ENCODE measurements around the gene TNFAIP8L2.

DNA sequence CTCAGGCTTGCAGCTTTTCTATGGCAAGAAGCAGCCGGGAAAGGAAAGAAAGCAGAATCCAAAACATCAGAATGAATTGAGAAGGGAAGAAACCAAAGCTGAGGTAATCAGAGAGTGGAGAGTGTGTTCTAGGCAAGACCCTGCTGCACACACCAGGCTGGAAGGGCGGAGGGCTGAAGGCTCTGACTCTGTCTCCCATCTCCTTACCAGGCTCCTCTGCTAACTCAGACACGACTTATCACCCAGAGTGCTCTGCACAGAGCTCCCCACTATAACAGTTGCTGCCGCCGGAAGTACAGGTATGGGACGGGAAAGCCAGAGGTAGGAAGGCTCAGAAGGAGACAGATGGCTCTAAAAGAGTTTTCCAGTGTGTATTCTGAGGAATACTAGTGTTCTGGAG, 10.7 kb downstream of the TNFAIP8L2 start:
- TF ChIP-seq, protein P1, sequence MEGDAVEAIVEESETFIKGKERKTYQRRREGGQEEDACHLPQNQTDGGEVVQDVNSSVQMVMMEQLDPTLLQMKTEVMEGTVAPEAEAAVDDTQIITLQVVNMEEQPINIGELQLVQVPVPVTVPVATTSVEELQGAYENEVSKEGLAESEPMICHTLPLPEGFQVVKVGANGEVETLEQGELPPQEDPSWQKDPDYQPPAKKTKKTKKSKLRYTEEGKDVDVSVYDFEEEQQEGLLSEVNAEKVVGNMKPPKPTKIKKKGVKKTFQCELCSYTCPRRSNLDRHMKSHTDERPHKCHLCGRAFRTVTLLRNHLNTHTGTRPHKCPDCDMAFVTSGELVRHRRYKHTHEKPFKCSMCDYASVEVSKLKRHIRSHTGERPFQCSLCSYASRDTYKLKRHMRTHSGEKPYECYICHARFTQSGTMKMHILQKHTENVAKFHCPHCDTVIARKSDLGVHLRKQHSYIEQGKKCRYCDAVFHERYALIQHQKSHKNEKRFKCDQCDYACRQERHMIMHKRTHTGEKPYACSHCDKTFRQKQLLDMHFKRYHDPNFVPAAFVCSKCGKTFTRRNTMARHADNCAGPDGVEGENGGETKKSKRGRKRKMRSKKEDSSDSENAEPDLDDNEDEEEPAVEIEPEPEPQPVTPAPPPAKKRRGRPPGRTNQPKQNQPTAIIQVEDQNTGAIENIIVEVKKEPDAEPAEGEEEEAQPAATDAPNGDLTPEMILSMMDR (IDR thresholded peaks at IDR 0.05), result no peak
- TF ChIP-seq POLR2A (IDR thresholded peaks at IDR 0.05) (no peak), POLR2AphosphoS5 (IDR thresholded peaks at IDR 0.05; ENCODE audit: insufficient read depth in 1 of 2, low read depth in 1 of 2) (no peak)
